ENCODE data around the gene CRYBG1. TPM values are rescaled to one million over a fixed set of nuclear protein-coding genes. Genes with fewer than 3 reads are reported as not detected.
A peak's percentile ranks its signal among the peaks of the same experiment; 100 is the strongest.

The CRYBG1 gene
- total and polyA plus RNA-seq, 8 donors: 2.3 to 9.2 (median 4.3) TPM

DNA sequence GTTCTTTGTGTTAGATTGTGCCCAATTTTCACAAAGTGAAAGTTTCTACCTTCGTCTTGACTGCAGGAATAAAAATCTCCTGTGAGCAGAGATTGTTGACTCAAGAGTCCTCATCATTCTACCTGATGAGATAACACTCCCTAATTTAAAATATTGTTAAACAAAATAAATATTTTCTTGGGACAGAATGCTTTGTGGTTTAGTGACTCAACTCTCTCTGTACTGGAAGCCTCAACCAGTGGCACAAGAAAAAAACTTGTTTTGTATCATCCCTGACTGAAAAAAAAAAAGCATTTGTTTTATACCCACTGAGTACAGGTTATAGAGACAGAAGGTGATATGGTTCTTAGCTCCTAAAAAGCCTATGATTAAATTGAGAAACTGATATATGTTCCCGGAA is 78.9 kb downstream of the CRYBG1 start:
- Histone ChIP-seq H3K27ac (no peak overlapping the region), H3K4me1 (no peaks in the 10 kb centered on the region), H3K9me3 (no peaks in the 10 kb centered on the region), H3K36me3 (no peaks in the 10 kb centered on the region), H3K27me3 (no peaks in the 10 kb centered on the region), H3K4me3 (no peak overlapping the region)
- DNase-seq (no peak), FAIRE-seq (no peak), ATAC-seq (no peak)
- intact Hi-C loops (cut with DNase I): no loop called here
- TF ChIP-seq, protein P1, sequence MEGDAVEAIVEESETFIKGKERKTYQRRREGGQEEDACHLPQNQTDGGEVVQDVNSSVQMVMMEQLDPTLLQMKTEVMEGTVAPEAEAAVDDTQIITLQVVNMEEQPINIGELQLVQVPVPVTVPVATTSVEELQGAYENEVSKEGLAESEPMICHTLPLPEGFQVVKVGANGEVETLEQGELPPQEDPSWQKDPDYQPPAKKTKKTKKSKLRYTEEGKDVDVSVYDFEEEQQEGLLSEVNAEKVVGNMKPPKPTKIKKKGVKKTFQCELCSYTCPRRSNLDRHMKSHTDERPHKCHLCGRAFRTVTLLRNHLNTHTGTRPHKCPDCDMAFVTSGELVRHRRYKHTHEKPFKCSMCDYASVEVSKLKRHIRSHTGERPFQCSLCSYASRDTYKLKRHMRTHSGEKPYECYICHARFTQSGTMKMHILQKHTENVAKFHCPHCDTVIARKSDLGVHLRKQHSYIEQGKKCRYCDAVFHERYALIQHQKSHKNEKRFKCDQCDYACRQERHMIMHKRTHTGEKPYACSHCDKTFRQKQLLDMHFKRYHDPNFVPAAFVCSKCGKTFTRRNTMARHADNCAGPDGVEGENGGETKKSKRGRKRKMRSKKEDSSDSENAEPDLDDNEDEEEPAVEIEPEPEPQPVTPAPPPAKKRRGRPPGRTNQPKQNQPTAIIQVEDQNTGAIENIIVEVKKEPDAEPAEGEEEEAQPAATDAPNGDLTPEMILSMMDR (IDR thresholded peaks at IDR 0.05): no peak
- WGBS, 2 donors: 62 to 66% methylated on average over 2 of the region's 2 CpGs

DNA sequence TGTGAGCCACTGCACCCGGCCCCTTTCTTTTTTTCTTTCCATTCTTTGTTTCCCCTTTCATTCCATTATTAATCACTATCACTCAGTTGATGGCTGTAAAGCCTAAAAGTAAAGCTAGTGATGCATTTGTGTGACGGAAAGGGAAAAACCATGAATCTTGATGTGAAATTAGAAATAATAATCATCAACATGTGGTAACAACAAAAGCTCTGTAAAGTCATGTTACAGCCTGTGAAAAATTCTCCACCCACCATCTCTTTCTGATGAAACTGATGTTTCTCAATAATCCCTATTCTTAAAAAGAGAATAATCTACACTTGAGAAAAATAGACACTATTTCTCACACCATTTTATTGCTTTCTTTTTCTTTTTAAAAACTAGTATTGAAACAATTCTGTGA is 80.0 kb downstream of the CRYBG1 start:
- Histone ChIP-seq H3K9me3 (no peaks in the 10 kb centered on the region), H3K4me3 (no peak overlapping the region), H3K27me3 (no peaks in the 10 kb centered on the region), H3K4me1 (no peaks in the 10 kb centered on the region), H3K27ac (no peak overlapping the region), H3K36me3 (no peaks in the 10 kb centered on the region)
- TF ChIP-seq, protein P1 (IDR thresholded peaks at IDR 0.05): no peak
- ATAC-seq (no peak), DNase-seq (no peak), FAIRE-seq (no peak)
- intact Hi-C loops (cut with DNase I): loop anchor here in 2 of 3 donors (10.0 kb wide), 2 partner anchors 124 to 554 kb away; no protein-coding TSS in a partner anchor
- 63 to 68% methylated on average over 2 of the region's 2 CpGs for WGBS, 2 donors

DNA sequence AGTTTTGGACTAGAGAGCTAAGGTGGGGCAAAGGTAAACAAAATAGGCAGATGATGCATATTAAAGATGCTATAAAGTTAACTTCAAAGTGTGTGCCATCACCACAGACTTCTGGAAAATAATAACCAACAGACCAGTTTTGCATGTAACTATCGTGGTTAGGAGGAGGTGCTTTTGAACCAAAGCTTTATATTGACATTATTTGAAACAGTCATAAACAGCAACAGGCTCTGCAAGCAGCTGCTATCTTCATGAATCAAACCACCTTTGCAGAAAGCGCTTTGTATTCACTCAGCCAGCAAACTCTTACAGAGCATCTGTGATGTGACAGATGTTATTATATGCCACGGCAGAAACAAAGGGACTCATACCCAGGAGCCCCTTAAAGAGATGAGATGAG is 81.9 kb downstream of the CRYBG1 start:
- no peak overlapping the region for H3K4me3 ChIP-seq
- no peak overlapping the region for H3K27ac ChIP-seq
- intact Hi-C loops (cut with DNase I): loop anchor here in 2 of 3 donors (10.0 kb wide), 2 partner anchors 122 to 552 kb away; no protein-coding TSS in a partner anchor
- DNase-seq (no peak), FAIRE-seq (no peak), ATAC-seq (no peak)
- H3K36me3 ChIP-seq: no peaks in the 10 kb centered on the region
- peaks cover 0 to 5% (median 0%) of the 10 kb centered on the region in 3 donors for H3K4me1 ChIP-seq
- H3K27me3 ChIP-seq: no peaks in the 10 kb centered on the region
- H3K9me3 ChIP-seq: no peaks in the 10 kb centered on the region
- WGBS, 2 donors: 50 to 60% methylated on average over 3 of the region's 3 CpGs
- TF ChIP-seq, protein P1 (IDR thresholded peaks at IDR 0.05): no peak

- ATAC-seq: peak; percentile 78 to 91 (median 88)
- Histone ChIP-seq H3K27me3 (no peaks in the 10 kb centered on the region), H3K4me1 (peaks cover 0 to 7% (median 0%) of the 10 kb centered on the region in 3 donors), H3K36me3 (no peaks in the 10 kb centered on the region), H3K4me3 (no peak overlapping the region), H3K27ac (no peak overlapping the region), H3K9me3 (no peaks in the 10 kb centered on the region)
- intact Hi-C loops (cut with DNase I): loop anchor here in 2 of 3 donors (5.0 to 10.0 kb wide), 4 partner anchors 120 to 552 kb away; no protein-coding TSS in a partner anchor
- peak in 3 of 6 donors; percentile 13 to 22 (median 16) for DNase-seq
- TF ChIP-seq, protein P1 (IDR thresholded peaks at IDR 0.05): peak; percentile 51 to 83 (median 56)
- 4 to 34% methylated on average over 4 of the region's 4 CpGs for WGBS, 2 donors
- peak; percentile 75 for FAIRE-seq
These were observed 84.4 kb downstream of the CRYBG1 start for GRCh38 chr6:106444777-106445507.

DNA sequence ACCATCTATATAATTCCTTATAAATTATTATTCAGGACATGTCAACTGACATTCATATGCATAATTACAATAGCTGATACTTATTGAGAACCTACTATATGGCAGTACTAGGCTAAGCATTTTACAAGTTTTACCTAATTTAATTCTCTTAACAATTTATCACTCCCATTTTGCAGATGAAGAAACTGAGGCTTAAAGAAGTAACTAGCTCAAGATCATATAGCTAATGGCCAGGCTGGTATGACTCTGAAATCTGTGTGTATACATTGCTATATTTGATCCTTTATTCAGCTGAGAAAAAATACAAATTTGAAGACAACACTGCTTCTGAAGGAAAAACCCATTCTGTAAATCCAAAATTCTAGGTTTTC is 85.0 kb downstream of the CRYBG1 start:
- Histone ChIP-seq H3K9me3 (no peaks in the 10 kb centered on the region), H3K27me3 (no peaks in the 10 kb centered on the region), H3K4me1 (peaks cover 0 to 7% (median 0%) of the 10 kb centered on the region in 3 donors), H3K27ac (no peak overlapping the region), H3K36me3 (no peaks in the 10 kb centered on the region), H3K4me3 (no peak overlapping the region)
- ATAC-seq (no peak), DNase-seq (no peak), FAIRE-seq (no peak)
- TF ChIP-seq, protein P1 (IDR thresholded peaks at IDR 0.05): no peak
- intact Hi-C loops (cut with DNase I): loop anchor here in 2 of 3 donors (5.0 to 10.0 kb wide), 4 partner anchors 119 to 552 kb away; no protein-coding TSS in a partner anchor

Measured in pancreas (tissue), 10 donors.